Endothelial cell of umbilical vein (primary cell): ENCODE measurements around the gene FLRT2.

Experiments
- EZH2 ChIP-seq: IDR thresholded peaks from 2 replicates; pipeline ENCODE4 v1.6.1; 2012; ENCODE audit warnings: borderline replicate concordance, low read depth, mild to moderate bottlenecking, moderate library complexity, low read length, inconsistent platforms; ENCODE audit not compliant: severe bottlenecking
- FOS ChIP-seq: IDR thresholded peaks from 2 replicates; pipeline ENCODE4 v1.6.1; 2011; ENCODE audit warnings: mild to moderate bottlenecking, low read length, moderate library complexity, borderline replicate concordance; ENCODE audit not compliant: insufficient read depth
- MAX ChIP-seq: IDR thresholded peaks from 2 replicates; pipeline ENCODE4 v1.6.1; 2011; ENCODE audit not compliant: insufficient read depth, insufficient read length
- MYC ChIP-seq: IDR thresholded peaks from one replicate; pipeline ENCODE4 v1.6.1; 2011; ENCODE audit warnings: mild to moderate bottlenecking, low read depth, low read length

- TF ChIP-seq FOS (no peak), EZH2 (no peak), MAX (no peak), MYC (no peak)
Observed at GRCh38 chr14:85577543-85578114, 47.7 kb downstream of the FLRT2 start.
